ENCODE data around the gene SDC3.

SDC3 gene

GRCh38 chr1:30888391-30888790 lies 20.2 kb downstream of the SDC3 start:
- Histone ChIP-seq H3K4me1 (ENCODE audit: control insufficient read depth, low read length) (peaks cover 6% of the 10 kb centered on the region), H3K9me2 (replicated peaks; ENCODE audit: control insufficient read depth, low read length) (no peaks in the 10 kb centered on the region), H4K20me1 (ENCODE audit: control insufficient read depth, insufficient read depth, low read depth, low read length) (no peaks in the 10 kb centered on the region), H3K27ac (ENCODE audit: low read depth, low read length) (no peak overlapping the region), H3K4me2 (ENCODE audit: low read length) (no peak overlapping the region), H3K27me3 (ENCODE audit: control insufficient read depth, low read length) (peaks cover 31% of the 10 kb centered on the region), H3F3A (ENCODE audit: control insufficient read depth, insufficient read depth) (peaks cover 4% of the 10 kb centered on the region; the same call in 1 of the 2 replicates), H3K36me3 (ENCODE audit: control insufficient read depth, low read length) (no peaks in the 10 kb centered on the region), H3K9me3 (ENCODE audit: control insufficient read depth, insufficient read depth, low read length) (no peaks in the 10 kb centered on the region), H3K4me3 (ENCODE audit: low read length) (no peak overlapping the region), H3K79me2 (ENCODE audit: control insufficient read depth, low read length) (no peaks in the 10 kb centered on the region)
- TF ChIP-seq EZH2phosphoT487 (IDR thresholded peaks at IDR 0.05; ENCODE audit: borderline replicate concordance, low read length) (no peak), CTCF (IDR thresholded peaks at IDR 0.05; ENCODE audit: low read depth, low read length, poor library complexity, severe bottlenecking) (no peak)

GRCh38 chr1:30887485-30888315 lies 20.9 kb downstream of the SDC3 start:
- H3K9me2 ChIP-seq (replicated peaks; ENCODE audit: control insufficient read depth, low read length): no peaks in the 10 kb centered on the region
- no peak overlapping the region for H3K4me3 ChIP-seq (ENCODE audit: low read length)
- H3K79me2 ChIP-seq (ENCODE audit: control insufficient read depth, low read length): no peaks in the 10 kb centered on the region
- H3K9me3 ChIP-seq (ENCODE audit: control insufficient read depth, insufficient read depth, low read length): no peaks in the 10 kb centered on the region
- peaks cover 4% of the 10 kb centered on the region; the same call in 1 of the 2 replicates for H3F3A ChIP-seq (ENCODE audit: control insufficient read depth, insufficient read depth)
- H3K4me1 ChIP-seq (ENCODE audit: control insufficient read depth, low read length): peaks cover 6% of the 10 kb centered on the region
- no peaks in the 10 kb centered on the region for H3K36me3 ChIP-seq (ENCODE audit: control insufficient read depth, low read length)
- H3K27ac ChIP-seq (ENCODE audit: low read depth, low read length): no peak overlapping the region
- peaks cover 35% of the 10 kb centered on the region for H3K27me3 ChIP-seq (ENCODE audit: control insufficient read depth, low read length)
- no peak overlapping the region for H3K4me2 ChIP-seq (ENCODE audit: low read length)
- H4K20me1 ChIP-seq (ENCODE audit: control insufficient read depth, insufficient read depth, low read depth, low read length): no peaks in the 10 kb centered on the region
- TF ChIP-seq CTCF (IDR thresholded peaks at IDR 0.05; ENCODE audit: low read depth, low read length, poor library complexity, severe bottlenecking) (no peak), EZH2phosphoT487 (IDR thresholded peaks at IDR 0.05; ENCODE audit: borderline replicate concordance, low read length) (no peak)

DNA sequence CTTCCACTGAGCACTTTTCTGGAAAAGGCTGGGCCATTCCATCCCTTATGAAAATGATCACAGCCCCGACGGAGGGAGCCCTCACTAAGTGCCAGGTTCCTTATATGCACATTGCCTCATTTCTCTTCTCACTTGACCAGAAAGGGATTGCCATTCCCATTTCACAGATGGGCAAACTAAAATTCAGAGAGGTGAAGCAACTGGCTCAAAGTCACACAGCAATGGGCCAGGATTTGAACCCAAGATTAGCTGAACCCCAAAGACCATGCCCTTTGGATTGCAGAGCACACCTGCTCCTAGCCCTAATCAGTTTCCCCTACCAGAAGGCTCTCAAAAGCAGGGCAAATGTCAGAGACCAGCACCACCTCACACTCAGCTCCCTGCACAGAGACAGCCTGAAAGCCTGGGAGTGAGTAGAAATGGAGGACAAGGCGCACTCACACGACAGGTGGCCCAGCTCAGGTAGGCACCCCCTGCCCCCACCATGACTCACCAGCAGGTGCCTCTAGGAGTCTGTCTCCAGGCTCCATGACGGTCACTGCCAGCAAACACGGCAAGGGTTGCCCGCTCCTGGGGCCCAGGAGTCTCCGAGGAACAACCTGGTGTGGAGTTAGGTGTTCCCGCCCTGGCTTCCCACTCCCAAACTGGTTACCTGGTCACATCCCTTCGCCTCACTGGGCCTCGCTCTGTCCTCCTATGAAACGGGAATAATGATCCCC lies 21.7 kb downstream of the SDC3 start:
- Histone ChIP-seq H3F3A (ENCODE audit: control insufficient read depth, insufficient read depth) (peaks cover 4% of the 10 kb centered on the region; the same call in 1 of the 2 replicates), H3K27me3 (ENCODE audit: control insufficient read depth, low read length) (peaks cover 43% of the 10 kb centered on the region), H3K4me3 (ENCODE audit: low read length) (no peak overlapping the region), H3K9me2 (replicated peaks; ENCODE audit: control insufficient read depth, low read length) (no peaks in the 10 kb centered on the region), H3K79me2 (ENCODE audit: control insufficient read depth, low read length) (no peaks in the 10 kb centered on the region), H3K36me3 (ENCODE audit: control insufficient read depth, low read length) (no peaks in the 10 kb centered on the region), H3K27ac (ENCODE audit: low read depth, low read length) (no peak overlapping the region), H4K20me1 (ENCODE audit: control insufficient read depth, insufficient read depth, low read depth, low read length) (no peaks in the 10 kb centered on the region), H3K9me3 (ENCODE audit: control insufficient read depth, insufficient read depth, low read length) (no peaks in the 10 kb centered on the region), H3K4me1 (ENCODE audit: control insufficient read depth, low read length) (peaks cover 7% of the 10 kb centered on the region), H3K4me2 (ENCODE audit: low read length) (no peak overlapping the region)
- TF ChIP-seq EZH2phosphoT487 (IDR thresholded peaks at IDR 0.05; ENCODE audit: borderline replicate concordance, low read length) (no peak), CTCF (IDR thresholded peaks at IDR 0.05; ENCODE audit: low read depth, low read length, poor library complexity, severe bottlenecking) (no peak)
